M059J (cell line): ENCODE measurements around the gene CHADL. TPM values are rescaled to one million over a fixed set of nuclear protein-coding genes. Genes with fewer than 3 reads are reported as not detected.
"Not testable (repeated sequence)": the region's sequence is repeated elsewhere in the genome, so short reads cannot be mapped to it uniquely, and the experiment has no call there.

Source experiments
- DNase-seq: peaks from one replicate; pipeline ENCODE4 v3.0.0-alpha.2; 2012; ENCODE audit warnings: low read depth
- total RNA-seq: library from RNA; depleted of rRNA; stranded (reverse); fragments of >200 nt; shearing (Covaris generic); gene quantifications from 2 replicates; pipeline ENCODE4 v1.2.3, GENCODE V29; 2014; rRNA removed

The CHADL gene
- total RNA-seq, 1 experiment from 2014 or later: not detected

GRCh38 chr22:41181349-41182241 is 59.1 kb downstream of the CHADL start:
- DNase-seq: peak; percentile 86

GRCh38 chr22:41180926-41181325 is 59.8 kb downstream of the CHADL start:
- DNase-seq: no peak

GRCh38 chr22:41180362-41180761 is 60.4 kb downstream of the CHADL start:
- DNase-seq: not testable (repeated sequence)

Other genes with a start within 250 kb of the CHADL start
- gene EP300, start 148.3 kb downstream of the CHADL start, total RNA-seq: 20.1 and 25.2 TPM in 2 replicates
- 15.6 and 21.6 TPM in 2 replicates for gene L3MBTL2, start 35.6 kb downstream of the CHADL start, total RNA-seq
- 60.4 and 97.9 TPM in 2 replicates for gene RANGAP1, start 45.3 kb upstream of the CHADL start, total RNA-seq
- 19.2 and 36.5 TPM in 2 replicates for gene ZC3H7B, start 60.6 kb upstream of the CHADL start, total RNA-seq
- gene TEF, start 141.0 kb upstream of the CHADL start, total RNA-seq: 7.6 and 12.0 TPM in 2 replicates
- 10.1 and 19.0 TPM in 2 replicates for gene TOB2, start 205.9 kb upstream of the CHADL start, total RNA-seq
- gene PHF5A, start 227.8 kb upstream of the CHADL start, total RNA-seq: 42.8 and 69.0 TPM in 2 replicates
- 28.1 and 43.7 TPM in 2 replicates for gene ACO2, start 228.2 kb upstream of the CHADL start, total RNA-seq